ENCODE data around the gene ROS1.

ROS1 gene

DNA sequence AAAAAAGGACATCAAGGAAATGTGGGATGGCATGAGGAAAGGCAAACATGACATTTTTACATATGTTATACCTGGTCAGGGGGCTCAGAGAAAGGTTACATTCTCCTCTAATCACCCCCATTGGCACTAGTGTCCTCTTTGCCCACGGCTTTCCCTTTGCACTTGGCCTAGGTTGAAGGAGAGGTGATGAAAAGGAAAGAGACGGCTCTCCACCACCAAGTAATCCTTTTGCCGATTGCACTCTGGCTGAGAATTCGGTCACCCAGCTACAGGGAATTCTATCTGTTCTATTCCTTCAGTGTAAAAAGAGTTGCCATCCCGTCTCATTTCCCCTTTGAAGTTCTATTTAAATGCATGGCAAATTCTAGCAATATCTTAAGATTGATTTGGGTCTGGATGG, 150.0 kb downstream of the ROS1 start:
- no peak for TF ChIP-seq REST (IDR thresholded peaks at IDR 0.05; ENCODE audit: insufficient read depth in 1 of 2, low read depth in 2 of 2, low read length in 2 of 2)
- no peak for TF ChIP-seq TAF1 (IDR thresholded peaks at IDR 0.05; ENCODE audit: borderline replicate concordance, insufficient read depth, low read length)
- TF ChIP-seq POLR2AphosphoS5 (IDR thresholded peaks at IDR 0.05; ENCODE audit: low read depth, low read length), result no peak
- TF ChIP-seq FOXP2 (optimal IDR thresholded peaks at IDR 0.05; ENCODE audit: borderline replicate concordance, extremely low read depth, extremely low read length, insufficient read depth), result no peak
- no peak for TF ChIP-seq SIN3A (IDR thresholded peaks at IDR 0.05; ENCODE audit: borderline replicate concordance, insufficient read depth, low read length)

DNA sequence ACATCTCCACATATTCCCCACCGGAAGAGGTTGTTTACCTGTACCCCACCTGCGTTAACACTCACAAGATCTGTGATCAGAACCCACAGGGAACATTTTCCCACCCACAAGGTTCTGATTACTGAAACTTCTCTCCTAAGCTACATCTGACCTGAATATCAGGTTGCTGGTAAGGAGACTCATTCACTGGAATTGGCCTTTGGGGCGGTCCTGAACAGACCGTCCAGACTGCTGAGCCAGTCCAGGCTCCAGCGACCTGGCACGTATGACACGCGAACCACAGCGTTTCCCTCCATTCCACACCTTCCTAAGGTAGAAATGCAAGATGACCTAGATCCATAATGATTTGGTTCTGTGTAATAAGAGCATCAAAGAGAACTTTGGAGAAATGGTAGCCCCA, 150.5 kb downstream of the ROS1 start:
- no peak for TF ChIP-seq FOXP2 (optimal IDR thresholded peaks at IDR 0.05; ENCODE audit: borderline replicate concordance, extremely low read depth, extremely low read length, insufficient read depth)
- TF ChIP-seq POLR2AphosphoS5 (IDR thresholded peaks at IDR 0.05; ENCODE audit: low read depth, low read length), result no peak
- TF ChIP-seq SIN3A (IDR thresholded peaks at IDR 0.05; ENCODE audit: borderline replicate concordance, insufficient read depth, low read length), result no peak
- no peak for TF ChIP-seq TAF1 (IDR thresholded peaks at IDR 0.05; ENCODE audit: borderline replicate concordance, insufficient read depth, low read length)
- no peak for TF ChIP-seq REST (IDR thresholded peaks at IDR 0.05; ENCODE audit: insufficient read depth in 1 of 2, low read depth in 2 of 2, low read length in 2 of 2)

DNA sequence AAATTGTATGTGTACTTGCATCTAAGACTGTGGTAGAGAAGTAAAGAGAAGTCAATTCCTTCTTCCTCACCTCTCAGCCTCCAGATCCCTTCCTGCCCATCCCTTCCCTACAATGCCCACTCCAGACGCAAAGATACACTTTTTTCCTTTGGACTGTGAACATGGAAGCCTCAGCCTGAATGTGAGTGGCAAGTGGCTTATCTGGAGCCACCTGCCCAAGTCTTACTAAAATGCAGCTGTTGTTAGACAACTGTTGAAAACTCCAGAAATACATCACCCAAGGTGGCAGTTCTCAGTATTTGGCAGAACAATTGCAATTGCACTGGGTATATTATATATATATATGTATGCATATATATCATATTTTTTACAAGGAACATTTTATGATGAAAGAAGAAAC, 152.9 kb downstream of the ROS1 start:
- TF ChIP-seq POLR2AphosphoS5 (IDR thresholded peaks at IDR 0.05; ENCODE audit: low read depth, low read length) (no peak), REST (IDR thresholded peaks at IDR 0.05; ENCODE audit: insufficient read depth in 1 of 2, low read depth in 2 of 2, low read length in 2 of 2) (no peak), SIN3A (IDR thresholded peaks at IDR 0.05; ENCODE audit: borderline replicate concordance, insufficient read depth, low read length) (no peak), FOXP2 (optimal IDR thresholded peaks at IDR 0.05; ENCODE audit: borderline replicate concordance, extremely low read depth, extremely low read length, insufficient read depth) (no peak), TAF1 (IDR thresholded peaks at IDR 0.05; ENCODE audit: borderline replicate concordance, insufficient read depth, low read length) (no peak)

- no peak for TF ChIP-seq POLR2AphosphoS5 (IDR thresholded peaks at IDR 0.05; ENCODE audit: low read depth, low read length)
- no peak for TF ChIP-seq TAF1 (IDR thresholded peaks at IDR 0.05; ENCODE audit: borderline replicate concordance, insufficient read depth, low read length)
- TF ChIP-seq SIN3A (IDR thresholded peaks at IDR 0.05; ENCODE audit: borderline replicate concordance, insufficient read depth, low read length), result no peak
- no peak for TF ChIP-seq FOXP2 (optimal IDR thresholded peaks at IDR 0.05; ENCODE audit: borderline replicate concordance, extremely low read depth, extremely low read length, insufficient read depth)
- no peak for TF ChIP-seq REST (IDR thresholded peaks at IDR 0.05; ENCODE audit: insufficient read depth in 1 of 2, low read depth in 2 of 2, low read length in 2 of 2)
Observed at GRCh38 chr6:117272032-117272866, 153.5 kb downstream of the ROS1 start.

Data from PFSK-1 (cell line).